ENCODE results near the gene LGALS4. TPM values are rescaled to one million over a fixed set of nuclear protein-coding genes. Genes with fewer than 3 reads are reported as not detected.
A peak's percentile ranks its signal among the peaks of the same experiment; 100 is the strongest.
"Not testable (repeated sequence)": the region's sequence is repeated elsewhere in the genome, so short reads cannot be mapped to it uniquely, and the experiment has no call there.

Gene LGALS4
- total RNA-seq, 2 experiments from 2014 or later: 0.81 to 0.93 TPM

DNA sequence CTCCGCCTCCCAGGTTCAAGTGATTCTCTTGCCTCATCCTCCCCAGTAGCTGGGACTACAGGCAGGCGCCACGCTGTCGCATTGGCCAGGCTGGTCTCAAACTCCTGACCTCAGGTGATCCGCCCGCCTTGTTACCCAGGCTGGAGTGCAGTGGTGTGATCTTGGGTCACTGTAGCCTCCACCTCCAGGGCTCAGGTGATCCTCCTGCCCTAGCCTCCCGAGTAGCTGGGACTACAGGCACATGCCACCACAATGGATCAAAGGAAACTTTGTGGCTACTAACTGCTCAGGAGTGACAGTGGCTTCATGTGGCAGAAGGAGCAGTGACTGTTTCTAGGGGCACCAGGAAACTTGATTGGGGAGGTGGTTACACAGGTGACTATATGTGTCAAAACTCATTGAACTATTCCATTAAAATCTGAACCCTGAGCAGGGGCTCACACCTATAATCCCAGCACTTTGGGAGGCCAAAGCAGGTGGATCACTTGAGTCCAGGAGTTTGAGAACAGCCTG is 27.5 kb downstream of the LGALS4 start:
- DNase-seq: no peak
- H3K36me3 Mint-ChIP-seq (ENCODE audit: low read depth): no peaks in the 10 kb centered on the region
- no peak overlapping the region for H3K4me3 Mint-ChIP-seq
- ChIA-PET CTCF (no interaction called here), POLR2A (no interaction called here)
- H3K27ac Mint-ChIP-seq: no peak overlapping the region
- peaks cover 2% of the 10 kb centered on the region for H3K4me1 Mint-ChIP-seq
- H3K27me3 Mint-ChIP-seq: peaks cover 8% of the 10 kb centered on the region
- no peaks in the 10 kb centered on the region for H3K9me3 Mint-ChIP-seq

- Mint-ChIP-seq H3K4me3 (no peak overlapping the region), H3K27me3 (peaks cover 14% of the 10 kb centered on the region), H3K36me3 (ENCODE audit: low read depth) (no peaks in the 10 kb centered on the region), H3K9me3 (no peaks in the 10 kb centered on the region), H3K4me1 (peaks cover 2% of the 10 kb centered on the region), H3K27ac (no peak overlapping the region)
- ChIA-PET CTCF (interaction anchor here (0.6 to 0.9 kb wide), 2 partner anchors 15 to 23 kb away, joined by 3 to 5 read pairs; no protein-coding TSS in a partner anchor), POLR2A (interaction anchor here (1.4 kb wide), 1 partner anchor 15 kb away, joined by 6 read pairs; no protein-coding TSS in a partner anchor)
- DNase-seq: no peak
Observed at GRCh38 chr19:38784224-38784623, 28.5 kb downstream of the LGALS4 start.

DNA sequence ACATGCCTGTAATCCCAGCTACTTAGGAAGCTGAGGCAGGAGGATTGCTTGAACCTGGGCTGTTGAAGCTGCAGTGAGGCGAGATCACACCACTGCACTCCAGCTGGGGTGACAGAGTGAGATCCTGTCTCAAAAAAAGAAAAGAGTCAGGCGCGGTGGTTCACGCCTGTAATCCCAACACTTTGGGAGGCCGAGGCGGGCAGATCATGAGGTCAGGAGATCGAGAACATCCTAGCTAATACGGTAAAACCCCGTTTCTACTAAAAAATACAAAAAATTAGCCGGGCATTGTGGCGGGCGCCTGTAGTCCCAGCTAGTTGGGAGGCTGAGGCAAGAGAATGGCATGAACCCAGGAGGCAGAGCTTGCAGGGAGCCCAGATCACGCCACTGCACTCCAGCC is 30.5 kb downstream of the LGALS4 start:
- not testable (repeated sequence) for DNase-seq
- CTCF ChIA-PET: interaction anchor here (0.7 kb wide), 1 partner anchor 140 kb away, joined by 3 read pairs; no protein-coding TSS in a partner anchor

GRCh38 chr19:38781058-38781457 is 31.7 kb downstream of the LGALS4 start:
- DNase-seq: no peak
- Mint-ChIP-seq H3K36me3 (ENCODE audit: low read depth) (no peaks in the 10 kb centered on the region), H3K9me3 (no peaks in the 10 kb centered on the region), H3K27ac (no peak overlapping the region), H3K4me3 (no peak overlapping the region), H3K27me3 (peaks cover 20% of the 10 kb centered on the region), H3K4me1 (peaks cover 2% of the 10 kb centered on the region)
- ChIA-PET POLR2A (no interaction called here), CTCF (interaction anchor here (1.4 kb wide), 1 partner anchor 12 kb away, joined by 3 read pairs; no protein-coding TSS in a partner anchor)

More for the DNA sequence above, 30.5 kb downstream of the LGALS4 start:
- POLR2A ChIA-PET; H3K9me3 Mint-ChIP-seq; H3K36me3 Mint-ChIP-seq (ENCODE audit: low read depth); H3K4me1 Mint-ChIP-seq; H3K4me3 Mint-ChIP-seq; H3K27ac Mint-ChIP-seq: not testable (repeated sequence)
- peaks cover 20% of the 10 kb centered on the region for H3K27me3 Mint-ChIP-seq

DNA sequence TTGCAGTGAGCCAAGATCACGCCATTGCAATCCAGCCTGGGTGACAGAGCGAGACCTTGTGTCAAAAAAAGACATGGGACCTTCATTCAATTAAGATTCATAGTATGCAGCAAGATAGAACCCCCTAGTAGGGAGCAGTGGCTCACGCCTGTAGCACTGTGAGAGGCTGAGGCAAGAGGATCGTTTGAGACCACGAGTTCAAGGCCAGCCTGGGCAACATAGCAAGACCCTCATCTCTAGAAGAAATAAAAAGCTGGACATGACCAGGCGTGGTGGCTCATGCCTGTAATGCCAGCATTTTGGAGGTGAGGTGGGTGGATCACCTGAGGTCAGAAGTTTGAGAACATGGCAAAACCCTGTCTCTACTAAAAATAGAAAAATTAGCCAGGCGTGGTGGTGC is 32.3 kb downstream of the LGALS4 start:
- CTCF ChIA-PET: interaction anchor here (1.4 kb wide), 1 partner anchor 12 kb away, joined by 3 read pairs; no protein-coding TSS in a partner anchor
- H3K27me3 Mint-ChIP-seq: peaks cover 20% of the 10 kb centered on the region
- no peaks in the 10 kb centered on the region for H3K36me3 Mint-ChIP-seq (ENCODE audit: low read depth)
- H3K4me3 Mint-ChIP-seq: no peak overlapping the region
- H3K27ac Mint-ChIP-seq: no peak overlapping the region
- H3K9me3 Mint-ChIP-seq: no peaks in the 10 kb centered on the region
- peaks cover 2% of the 10 kb centered on the region for H3K4me1 Mint-ChIP-seq
- no peak for DNase-seq
- POLR2A ChIA-PET: no interaction called here

GRCh38 chr19:38778733-38779132 is 34.0 kb downstream of the LGALS4 start:
- Mint-ChIP-seq H3K4me1 (peaks cover 3% of the 10 kb centered on the region), H3K9me3 (no peaks in the 10 kb centered on the region), H3K27me3 (peaks cover 20% of the 10 kb centered on the region), H3K4me3 (no peak overlapping the region), H3K27ac (no peak overlapping the region), H3K36me3 (ENCODE audit: low read depth) (no peaks in the 10 kb centered on the region)
- CTCF ChIA-PET: interaction anchor here (1.4 kb wide), 1 partner anchor 44 kb away, joined by 3 read pairs; no protein-coding TSS in a partner anchor
- no peak for DNase-seq
- POLR2A ChIA-PET: no interaction called here

DNA sequence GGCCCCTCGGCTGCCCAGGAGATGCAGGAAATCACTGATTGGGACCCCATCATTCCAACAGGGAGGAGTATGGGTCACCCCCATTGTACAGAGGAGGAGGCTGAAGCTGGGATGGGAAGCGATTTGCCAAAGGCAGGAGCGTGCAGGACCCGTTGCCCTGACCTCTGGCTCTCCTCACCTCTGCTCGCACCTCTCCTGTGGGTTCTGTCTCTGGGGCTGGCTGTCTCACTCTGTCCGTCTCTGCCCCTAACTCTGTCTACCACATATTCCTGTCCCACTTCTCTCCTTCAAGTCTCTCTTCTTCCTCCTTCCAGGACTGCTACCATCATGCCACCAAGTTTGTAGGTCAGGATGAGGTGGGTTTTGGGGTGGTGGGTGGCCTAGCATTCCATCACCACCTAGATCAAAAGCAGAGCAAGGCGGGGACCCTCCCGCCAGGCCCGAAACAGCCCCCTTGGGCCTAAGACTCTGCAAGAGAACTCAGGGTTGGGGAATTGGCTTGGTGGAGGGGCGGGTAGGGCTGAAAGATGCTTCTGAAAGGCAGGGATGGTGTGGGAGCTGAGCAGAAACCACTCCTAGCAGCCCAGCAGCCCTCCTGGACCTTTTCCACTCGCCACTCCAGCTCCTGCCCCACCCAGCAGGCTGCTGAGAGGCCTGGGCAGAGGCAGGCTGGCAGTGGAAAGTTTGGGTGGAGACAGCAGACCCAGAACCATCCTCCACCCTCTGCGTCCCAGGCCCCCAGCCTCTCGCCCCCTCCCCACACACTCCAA is 38.4 kb downstream of the LGALS4 start:
- Mint-ChIP-seq H3K4me1 (peaks cover 8% of the 10 kb centered on the region), H3K27me3 (peaks cover 7% of the 10 kb centered on the region), H3K27ac (no peak overlapping the region), H3K9me3 (no peaks in the 10 kb centered on the region), H3K4me3 (no peak overlapping the region), H3K36me3 (ENCODE audit: low read depth) (no peaks in the 10 kb centered on the region)
- no peak for DNase-seq
- CTCF ChIA-PET: interaction anchor here (1.2 kb wide), 1 partner anchor 18 kb away, joined by 4 read pairs; no protein-coding TSS in a partner anchor
- POLR2A ChIA-PET: interaction anchor here (0.7 kb wide), 1 partner anchor 178 kb away, joined by 3 read pairs; no protein-coding TSS in a partner anchor

- H3K36me3 Mint-ChIP-seq (ENCODE audit: low read depth): no peaks in the 10 kb centered on the region
- H3K27me3 Mint-ChIP-seq: peaks cover 1% of the 10 kb centered on the region
- H3K27ac Mint-ChIP-seq: no peak within 1 kb of the TSS
- POLR2A ChIA-PET: interaction anchor here (0.7 kb wide), 1 partner anchor 179 kb away, joined by 3 read pairs; no protein-coding TSS in a partner anchor
- no peak within 1 kb of the TSS for H3K4me3 Mint-ChIP-seq
- H3K4me1 Mint-ChIP-seq: peaks cover 14% of the 10 kb centered on the region
- DNase-seq: no peak
- CTCF ChIA-PET: no interaction called here
- no peaks in the 10 kb centered on the region for H3K9me3 Mint-ChIP-seq
Observed at GRCh38 chr19:38773469-38774177, 39.1 kb downstream of the LGALS4 start, which contains the start of gene LGALS7. Gene LGALS7, minus strand, starts transcription at chr19:38773517. Its CDS starts 25 bp downstream, at chr19:38773492.

DNA sequence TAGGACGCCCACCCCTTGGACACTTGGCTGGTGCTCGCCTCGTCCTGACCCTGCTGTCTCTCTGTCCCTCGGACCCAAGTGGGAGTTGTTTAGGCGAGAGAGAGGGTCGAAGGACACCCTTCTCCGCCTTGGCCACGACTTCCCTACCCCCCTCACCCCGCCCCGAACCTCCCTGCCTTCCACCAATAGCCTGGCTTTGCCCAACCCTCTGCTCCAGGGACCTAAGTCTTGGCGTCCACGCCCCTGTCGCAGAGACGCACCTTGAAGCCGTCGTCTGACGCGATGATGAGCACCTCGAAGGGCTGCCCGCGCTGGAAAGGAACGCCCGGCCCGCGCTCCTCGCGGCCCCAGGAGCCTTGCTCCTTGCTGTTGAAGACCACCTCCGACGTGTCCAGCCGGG is 41.2 kb downstream of the LGALS4 start:
- H3K36me3 Mint-ChIP-seq (ENCODE audit: low read depth); H3K27ac Mint-ChIP-seq; H3K9me3 Mint-ChIP-seq; DNase-seq; POLR2A ChIA-PET; H3K4me3 Mint-ChIP-seq; CTCF ChIA-PET; H3K27me3 Mint-ChIP-seq: not testable (repeated sequence)
- H3K4me1 Mint-ChIP-seq: peaks cover 14% of the 10 kb centered on the region

- peaks cover 14% of the 10 kb centered on the region for H3K4me1 Mint-ChIP-seq
- H3K27me3 Mint-ChIP-seq; POLR2A ChIA-PET; H3K36me3 Mint-ChIP-seq (ENCODE audit: low read depth); H3K27ac Mint-ChIP-seq; DNase-seq; H3K4me3 Mint-ChIP-seq; CTCF ChIA-PET; H3K9me3 Mint-ChIP-seq: not testable (repeated sequence)
Observed at GRCh38 chr19:38770949-38771275, 41.8 kb downstream of the LGALS4 start.

GRCh38 chr19:38770228-38770948 is 42.4 kb downstream of the LGALS4 start:
- POLR2A ChIA-PET: interaction anchor here (1.0 to 1.7 kb wide), 10 partner anchors 22 to 160 kb away, joined by 4 to 8 read pairs (median 5); partner anchors contain the start of genes ACTN4, MRPS12, RINL and SARS2
- H3K4me3 Mint-ChIP-seq; H3K9me3 Mint-ChIP-seq; H3K27ac Mint-ChIP-seq; DNase-seq; H3K36me3 Mint-ChIP-seq (ENCODE audit: low read depth); H3K27me3 Mint-ChIP-seq: not testable (repeated sequence)
- CTCF ChIA-PET: interaction anchor here (1.0 to 1.7 kb wide), 14 partner anchors 10 to 232 kb away, joined by 3 to 16 read pairs (median 5); partner anchors contain the start of genes ACTN4, EIF3K, HNRNPL and MRPS12
- H3K4me1 Mint-ChIP-seq: peaks cover 14% of the 10 kb centered on the region

GRCh38 chr19:38769635-38770211 is 43.0 kb downstream of the LGALS4 start:
- Mint-ChIP-seq H3K27ac (peak overlapping the region; percentile 70), H3K27me3 (peaks cover 2% of the 10 kb centered on the region), H3K4me3 (peak overlapping the region; percentile 52), H3K9me3 (no peaks in the 10 kb centered on the region), H3K4me1 (peaks cover 12% of the 10 kb centered on the region), H3K36me3 (ENCODE audit: low read depth) (no peaks in the 10 kb centered on the region)
- DNase-seq: peak; percentile 93
- ChIA-PET POLR2A (interaction anchor here (0.6 to 1.7 kb wide), 16 partner anchors 14 to 161 kb away, joined by 3 to 8 read pairs (median 5); partner anchors contain the start of genes ACTN4, MRPS12, NFKBIB and RINL), CTCF (interaction anchor here (0.6 to 1.7 kb wide), 26 partner anchors 8 to 367 kb away, joined by 3 to 16 read pairs (median 4); partner anchors contain the start of genes ACTN4, ECH1, EIF3K and FAM98C)

Measured in activated CD4-positive, alpha-beta memory T cell treated with anti-CD3 and anti-CD28 coated beads, Interleukin-2, amount 10 ng/mL, durations not matched to agents 7 days and 5 days (primary cell).